Gastroesophageal sphincter (tissue), 4 donors: ENCODE results near the gene CORIN. TPM values are rescaled to one million over a fixed set of nuclear protein-coding genes. Genes with fewer than 3 reads are reported as not detected.

Source experiments
- ATAC-seq: fragments of 150-250 bp; one replicate; pipeline ENCODE4 v1.9.1; 2016; ENCODE audit warnings: mild to moderate bottlenecking, moderate library complexity
- H3K27ac ChIP-seq, 4 donors: fragments of 200-600 bp; sonication (generic) in 3 of 4; 1 replicate in 3 of 4; 2 replicates in 1 of 4; pipeline ENCODE4 v1.5.1; 2016 to 2019
- H3K27me3 ChIP-seq: fragments of 200-600 bp; sonication (generic); one replicate; pipeline ENCODE4 v1.5.1; 2019
- H3K36me3 ChIP-seq, 2 donors: fragments of 200-600 bp; sonication (generic); one replicate each; pipeline ENCODE4 v1.5.1; 2019; ENCODE audit warnings: control low read depth in 1 of 2
- H3K4me1 ChIP-seq, 3 donors: fragments of 200-600 bp; sonication (generic); 1 replicate in 2 of 3; 2 replicates in 1 of 3; pipeline ENCODE4 v1.5.1; 2016 to 2019; ENCODE audit warnings: control low read depth in 2 of 3
- H3K4me3 ChIP-seq, 2 donors: fragments of 200-600 bp; sonication (generic); one replicate each; pipeline ENCODE4 v1.5.1; 2019; ENCODE audit warnings: mild to moderate bottlenecking in 1 of 2, moderate library complexity in 1 of 2
- H3K9me3 ChIP-seq, 3 donors: fragments of 200-600 bp; sonication (generic); one replicate each; pipeline ENCODE4 v1.5.1; 2017 to 2019; ENCODE audit warnings: control low read depth in 2 of 3
- EP300 ChIP-seq: sonication (generic); formaldehyde crosslinking; IDR thresholded peaks from one replicate; pipeline ENCODE4 v1.6.1; 2017; ENCODE audit warnings: antibody characterized with exemption, mild to moderate bottlenecking
- POLR2A ChIP-seq, 2 donors: fragments of 450-650 bp; IDR thresholded peaks; one replicate each; pipeline ENCODE4 v1.6.1; 2017; ENCODE audit warnings: antibody characterized with exemption in 2 of 2, mild to moderate bottlenecking in 2 of 2, moderate library complexity in 1 of 2
- POLR2AphosphoS5 ChIP-seq: sonication (generic); formaldehyde crosslinking; IDR thresholded peaks from one replicate; pipeline ENCODE4 v1.6.1; 2017; ENCODE audit warnings: antibody characterized with exemption
- WGBS, 2 donors: methylation state at CpG; one replicate each; pipeline ENCODE4 v1.1.5; 2018; ENCODE audit warnings: low coverage in 1 of 2; 5-methylcytosine and 5-hydroxymethylcytosine counted together
- total RNA-seq, 4 donors: library from RNA; depleted of rRNA; stranded (reverse); fragments of >200 nt; gene quantifications; one replicate each; pipeline ENCODE4 v1.1.0, GENCODE V29; 2016
- TF ChIP-seq, protein P1 (sequence below), 4 experiments: fragments of 200-600 bp in 2 of 4; fragments of 450-650 bp in 2 of 4; sonication (generic) in 1 of 4; IDR thresholded peaks; one replicate each; pipeline ENCODE4 v1.5.1; 2017 to 2019; ENCODE audit warnings: antibody characterized with exemption in 4 of 4, mild to moderate bottlenecking in 2 of 4, moderate library complexity in 2 of 4

Gene CORIN
- total RNA-seq, 4 donors from 2014 or later = 0.47 to 3.3 (median 2.2) TPM

DNA sequence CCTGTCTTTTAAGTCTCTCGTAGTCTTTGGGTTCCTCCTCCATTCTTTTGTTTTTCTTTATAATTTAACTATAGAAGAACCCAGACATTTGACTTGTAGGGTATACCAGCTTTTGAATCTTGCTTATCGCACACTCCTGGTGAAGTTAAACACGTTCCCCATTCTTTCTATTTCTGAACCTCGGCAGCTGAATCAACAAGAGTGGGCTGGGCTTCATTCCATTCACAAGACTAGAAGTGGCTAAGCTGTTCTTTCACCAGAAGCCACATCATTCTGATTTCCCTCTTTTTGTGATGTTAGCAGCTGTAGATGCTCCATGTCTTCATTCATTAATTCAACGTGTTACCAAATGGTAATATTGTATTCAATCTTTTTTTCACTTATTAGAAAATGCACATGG, 167.9 kb downstream of the CORIN start:
- H3K27me3 ChIP-seq = no peaks in the 10 kb centered on the region
- no peaks in the 10 kb centered on the region for H3K4me1 ChIP-seq
- no peaks in the 10 kb centered on the region for H3K36me3 ChIP-seq
- 43 to 62% methylated on average over 4 to 5 of the region's 5 CpGs for WGBS, 2 donors
- H3K9me3 ChIP-seq = no peaks in the 10 kb centered on the region
- TF ChIP-seq POLR2AphosphoS5 = no peak
- no peak for TF ChIP-seq POLR2A (IDR thresholded peaks at IDR 0.05)
- no peak for TF ChIP-seq EP300
- TF ChIP-seq, protein P1, sequence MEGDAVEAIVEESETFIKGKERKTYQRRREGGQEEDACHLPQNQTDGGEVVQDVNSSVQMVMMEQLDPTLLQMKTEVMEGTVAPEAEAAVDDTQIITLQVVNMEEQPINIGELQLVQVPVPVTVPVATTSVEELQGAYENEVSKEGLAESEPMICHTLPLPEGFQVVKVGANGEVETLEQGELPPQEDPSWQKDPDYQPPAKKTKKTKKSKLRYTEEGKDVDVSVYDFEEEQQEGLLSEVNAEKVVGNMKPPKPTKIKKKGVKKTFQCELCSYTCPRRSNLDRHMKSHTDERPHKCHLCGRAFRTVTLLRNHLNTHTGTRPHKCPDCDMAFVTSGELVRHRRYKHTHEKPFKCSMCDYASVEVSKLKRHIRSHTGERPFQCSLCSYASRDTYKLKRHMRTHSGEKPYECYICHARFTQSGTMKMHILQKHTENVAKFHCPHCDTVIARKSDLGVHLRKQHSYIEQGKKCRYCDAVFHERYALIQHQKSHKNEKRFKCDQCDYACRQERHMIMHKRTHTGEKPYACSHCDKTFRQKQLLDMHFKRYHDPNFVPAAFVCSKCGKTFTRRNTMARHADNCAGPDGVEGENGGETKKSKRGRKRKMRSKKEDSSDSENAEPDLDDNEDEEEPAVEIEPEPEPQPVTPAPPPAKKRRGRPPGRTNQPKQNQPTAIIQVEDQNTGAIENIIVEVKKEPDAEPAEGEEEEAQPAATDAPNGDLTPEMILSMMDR (IDR thresholded peaks at IDR 0.05) = no peak
- no peak for ATAC-seq
- H3K4me3 ChIP-seq = no peak overlapping the region
- no peak overlapping the region for H3K27ac ChIP-seq

DNA sequence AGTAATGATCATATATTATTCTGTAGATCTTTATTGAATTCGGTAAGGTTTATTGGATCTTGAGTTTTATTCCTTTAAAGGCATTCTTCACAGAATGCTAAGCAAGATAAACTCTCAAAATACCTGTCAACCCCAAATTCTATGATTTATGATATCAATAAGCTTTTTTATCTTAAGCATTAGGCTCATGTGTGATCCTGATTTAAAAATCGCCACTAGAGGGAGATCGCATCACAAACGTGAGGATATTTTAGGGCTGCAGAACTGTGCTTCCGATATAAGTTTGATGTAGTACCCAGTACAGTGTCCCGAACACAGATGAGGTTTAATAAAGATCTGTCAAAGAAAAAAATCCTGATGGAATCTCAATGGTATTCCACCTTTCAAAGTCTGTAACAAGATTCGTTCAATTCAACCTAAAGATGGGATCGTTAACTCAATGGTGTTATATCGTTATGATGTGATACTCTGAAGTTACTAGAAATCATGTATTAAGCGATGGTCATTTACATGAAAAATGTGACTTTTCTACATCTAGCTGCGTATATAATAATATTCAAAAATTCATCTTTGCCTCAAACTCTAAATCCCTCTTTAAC, 169.0 kb downstream of the CORIN start:
- no peaks in the 10 kb centered on the region for H3K9me3 ChIP-seq
- no peaks in the 10 kb centered on the region for H3K27me3 ChIP-seq
- no peaks in the 10 kb centered on the region for H3K4me1 ChIP-seq
- H3K4me3 ChIP-seq = no peak overlapping the region
- H3K36me3 ChIP-seq = no peaks in the 10 kb centered on the region
- 24 to 29% methylated on average over 11 of the region's 11 CpGs for WGBS, 2 donors
- no peak overlapping the region for H3K27ac ChIP-seq
- TF ChIP-seq, protein P1 (IDR thresholded peaks at IDR 0.05) = peak; percentile 52 to 69 (median 56)
- TF ChIP-seq POLR2A (IDR thresholded peaks at IDR 0.05) (no peak), EP300 (no peak)
- ATAC-seq = no peak

DNA sequence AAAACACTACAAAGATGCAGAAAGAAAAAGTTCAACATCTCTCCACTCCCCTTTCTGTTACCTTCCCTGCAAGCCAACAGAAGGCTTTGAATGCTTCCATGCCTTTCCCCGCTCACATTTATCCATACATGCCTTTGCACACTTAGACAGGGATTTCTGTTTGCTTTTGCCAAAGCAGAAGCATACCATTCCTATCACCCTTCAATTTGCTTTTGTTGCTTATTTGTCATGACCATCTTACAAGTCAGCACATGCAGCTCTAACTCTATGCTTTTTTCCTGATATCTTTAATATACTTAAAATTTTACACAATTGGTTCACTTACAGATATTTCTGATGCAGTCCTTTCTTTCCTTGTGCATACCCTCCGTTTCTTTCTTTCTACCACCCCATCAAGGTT, 169.6 kb downstream of the CORIN start:
- H3K27ac ChIP-seq = no peak overlapping the region
- no peak for TF ChIP-seq POLR2A (IDR thresholded peaks at IDR 0.05)
- H3K4me3 ChIP-seq = no peak overlapping the region
- no peak for ATAC-seq
- H3K27me3 ChIP-seq = no peaks in the 10 kb centered on the region
- no peaks in the 10 kb centered on the region for H3K36me3 ChIP-seq
- WGBS, 2 donors = 93 to 94% methylated on average over 2 of the region's 2 CpGs
- H3K9me3 ChIP-seq = no peaks in the 10 kb centered on the region
- H3K4me1 ChIP-seq = no peaks in the 10 kb centered on the region

DNA sequence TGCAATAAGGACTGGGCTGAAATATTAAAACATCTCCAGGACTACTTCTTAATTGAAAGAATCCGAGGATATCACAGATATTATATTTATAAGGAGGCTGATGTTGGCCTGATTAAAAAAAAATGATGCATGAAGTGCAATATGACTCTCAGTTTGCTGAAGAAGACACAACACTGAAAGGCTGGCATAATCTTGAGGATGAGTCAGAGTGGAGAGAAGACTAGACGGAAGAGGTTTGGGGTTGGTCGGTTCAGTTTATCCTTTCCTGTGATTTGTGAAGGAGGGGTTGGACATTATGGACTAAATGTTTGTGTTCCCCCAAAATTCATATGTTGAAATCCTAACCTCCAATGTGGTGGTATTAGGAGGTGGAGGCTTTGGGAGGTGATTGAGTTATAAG, 170.3 kb downstream of the CORIN start:
- Histone ChIP-seq H3K4me1 (no peaks in the 10 kb centered on the region), H3K4me3 (no peak overlapping the region), H3K27ac (no peak overlapping the region), H3K36me3 (no peaks in the 10 kb centered on the region), H3K9me3 (no peaks in the 10 kb centered on the region), H3K27me3 (no peaks in the 10 kb centered on the region)
- ATAC-seq = no peak
- 82 to 86% methylated on average over 3 of the region's 3 CpGs for WGBS, 2 donors
- TF ChIP-seq POLR2A (IDR thresholded peaks at IDR 0.05) = no peak
- no peak for TF ChIP-seq EP300
- no peak for TF ChIP-seq POLR2AphosphoS5
- TF ChIP-seq, protein P1 (IDR thresholded peaks at IDR 0.05) = no peak

DNA sequence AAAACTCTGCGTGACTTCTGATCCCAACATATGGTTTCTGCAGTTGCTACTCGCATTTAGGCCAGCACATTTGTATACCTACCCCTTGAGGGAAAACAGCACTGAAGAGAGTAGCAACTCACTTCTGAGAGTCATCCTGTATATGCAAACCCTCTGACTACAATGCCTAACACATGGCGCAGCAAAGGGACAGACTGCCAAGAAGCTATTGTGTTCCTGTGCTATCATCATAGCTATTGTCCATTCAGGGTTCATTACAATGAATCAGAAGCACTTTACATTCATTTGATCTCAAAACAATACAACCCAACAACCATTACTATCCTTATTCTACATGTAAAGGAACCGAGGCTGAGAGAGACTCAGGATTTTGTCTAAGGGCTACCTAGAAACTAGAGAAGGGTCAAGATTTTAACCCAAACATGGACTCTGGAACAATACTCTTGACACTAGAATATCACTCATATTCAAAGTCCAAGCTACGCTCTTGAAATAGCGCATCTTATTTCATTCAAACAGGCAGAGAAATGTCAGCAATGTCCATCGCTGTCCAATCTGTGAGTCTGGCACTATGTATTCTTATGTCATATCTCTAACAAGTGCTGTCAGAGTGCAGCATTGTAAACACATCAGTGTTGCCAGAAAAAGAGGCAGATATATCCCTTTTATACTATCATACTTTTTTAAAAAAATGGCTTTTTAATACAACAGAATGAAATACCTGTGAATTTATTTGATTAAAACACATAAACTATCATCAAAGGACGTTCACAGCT, 173.6 kb downstream of the CORIN start:
- 83 to 88% methylated on average over 7 to 8 of the region's 8 CpGs for WGBS, 2 donors
- Histone ChIP-seq H3K4me3 (no peak overlapping the region), H3K4me1 (no peaks in the 10 kb centered on the region), H3K27me3 (no peaks in the 10 kb centered on the region), H3K27ac (no peak overlapping the region), H3K9me3 (no peaks in the 10 kb centered on the region), H3K36me3 (no peaks in the 10 kb centered on the region)
- TF ChIP-seq EP300 (no peak), POLR2A (IDR thresholded peaks at IDR 0.05) (no peak), POLR2AphosphoS5 (no peak)
- TF ChIP-seq, protein P1 (IDR thresholded peaks at IDR 0.05) = no peak
- no peak for ATAC-seq
